Lower leg skin (tissue), 3 donors: ENCODE measurements around the gene SLFN12L.

Source experiments
- CTCF ChIP-seq, 3 donors: fragments of 450-650 bp; IDR thresholded peaks; one replicate each; pipeline ENCODE4 v1.5.1; 2016; ENCODE audit warnings: antibody characterized with exemption in 3 of 3, mild to moderate bottlenecking in 3 of 3, moderate library complexity in 2 of 3
- POLR2A ChIP-seq, 2 donors: fragments of 450-650 bp; IDR thresholded peaks; one replicate each; pipeline ENCODE4 v1.6.1; 2016 to 2017; ENCODE audit warnings: antibody characterized with exemption in 2 of 2, mild to moderate bottlenecking in 1 of 2, moderate library complexity in 1 of 2

DNA sequence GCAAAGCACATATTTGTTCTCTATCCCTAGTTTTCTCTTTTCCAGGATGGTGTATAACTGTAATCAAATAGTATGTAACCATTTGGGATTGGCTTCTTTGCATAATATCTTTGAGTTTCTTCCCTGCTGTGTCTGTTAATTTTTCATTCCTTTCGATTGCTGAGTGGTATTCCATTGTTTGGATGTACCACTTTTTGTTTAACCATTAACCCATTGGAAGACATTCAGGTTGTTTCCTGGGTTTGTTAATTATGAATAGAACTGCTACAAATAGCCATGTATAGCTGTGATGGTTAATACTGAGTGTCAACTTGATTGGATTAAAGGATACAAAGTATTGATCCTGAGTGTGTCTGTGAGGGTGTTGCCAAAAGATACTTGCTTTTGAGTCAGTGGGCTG, 84.3 kb downstream of the SLFN12L start:
- TF ChIP-seq POLR2A (IDR thresholded peaks at IDR 0.05): no peak
- TF ChIP-seq CTCF (IDR thresholded peaks at IDR 0.05): no peak
